Thyroid gland (tissue), 4 donors: Measurements from ENCODE around the gene LRRN3.

Experiments
- POLR2A ChIP-seq, 2 donors: fragments of 450-650 bp; IDR thresholded peaks; one replicate each; pipeline ENCODE4 v1.6.1; 2017; ENCODE audit warnings: antibody characterized with exemption in 2 of 2, mild to moderate bottlenecking in 2 of 2, moderate library complexity in 1 of 2
- TF ChIP-seq, protein P1 (sequence below), 6 experiments: fragments of 200-600 bp in 3 of 6; fragments of 450-650 bp in 3 of 6; sonication (generic) in 3 of 6; IDR thresholded peaks; one replicate each; pipeline ENCODE4 v1.5.1; 2016 to 2019; ENCODE audit warnings: antibody characterized with exemption in 6 of 6, mild to moderate bottlenecking in 2 of 6, inconsistent platforms in 1 of 6, moderate library complexity in 1 of 6

GRCh38 chr7:111047595-111047994 is 43.3 kb upstream of the LRRN3 start:
- TF ChIP-seq, protein P1, sequence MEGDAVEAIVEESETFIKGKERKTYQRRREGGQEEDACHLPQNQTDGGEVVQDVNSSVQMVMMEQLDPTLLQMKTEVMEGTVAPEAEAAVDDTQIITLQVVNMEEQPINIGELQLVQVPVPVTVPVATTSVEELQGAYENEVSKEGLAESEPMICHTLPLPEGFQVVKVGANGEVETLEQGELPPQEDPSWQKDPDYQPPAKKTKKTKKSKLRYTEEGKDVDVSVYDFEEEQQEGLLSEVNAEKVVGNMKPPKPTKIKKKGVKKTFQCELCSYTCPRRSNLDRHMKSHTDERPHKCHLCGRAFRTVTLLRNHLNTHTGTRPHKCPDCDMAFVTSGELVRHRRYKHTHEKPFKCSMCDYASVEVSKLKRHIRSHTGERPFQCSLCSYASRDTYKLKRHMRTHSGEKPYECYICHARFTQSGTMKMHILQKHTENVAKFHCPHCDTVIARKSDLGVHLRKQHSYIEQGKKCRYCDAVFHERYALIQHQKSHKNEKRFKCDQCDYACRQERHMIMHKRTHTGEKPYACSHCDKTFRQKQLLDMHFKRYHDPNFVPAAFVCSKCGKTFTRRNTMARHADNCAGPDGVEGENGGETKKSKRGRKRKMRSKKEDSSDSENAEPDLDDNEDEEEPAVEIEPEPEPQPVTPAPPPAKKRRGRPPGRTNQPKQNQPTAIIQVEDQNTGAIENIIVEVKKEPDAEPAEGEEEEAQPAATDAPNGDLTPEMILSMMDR (IDR thresholded peaks at IDR 0.05) = no peak
- no peak for TF ChIP-seq POLR2A (IDR thresholded peaks at IDR 0.05)
